ENCODE data around the gene ESRRA.

Gene ESRRA

DNA sequence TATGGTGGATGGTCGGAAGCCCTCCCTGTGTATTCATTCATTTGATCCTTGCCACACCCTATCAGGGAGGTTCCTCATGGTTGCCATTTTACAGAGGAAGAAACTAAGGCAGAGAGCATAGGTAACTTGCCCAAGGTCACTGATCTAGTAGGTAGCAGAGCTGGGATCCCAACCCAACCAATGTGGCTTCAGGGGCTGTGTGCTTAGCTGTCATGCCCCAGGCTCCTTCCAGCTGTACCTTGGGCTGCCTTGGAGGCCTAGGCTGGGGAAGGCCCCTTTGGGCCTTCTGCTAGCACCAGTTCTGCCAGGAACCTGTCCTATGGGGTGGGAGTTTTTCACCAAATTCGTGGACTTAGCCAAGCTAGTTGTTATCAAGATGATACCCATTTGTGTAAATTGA lies 29.5 kb upstream of the ESRRA start:
- Histone ChIP-seq H3K9me3 (ENCODE audit: control insufficient read depth in 2 of 2, low read length in 2 of 2) (no peaks in the 10 kb centered on the region), H3K27me3 (ENCODE audit: control insufficient read depth in 1 of 2, insufficient read depth in 2 of 2, low read length in 2 of 2) (no peaks in the 10 kb centered on the region), H3K36me3 (ENCODE audit: control insufficient read depth in 2 of 2, insufficient read depth in 2 of 2, low read length in 2 of 2) (peaks cover 11 to 17% of the 10 kb centered on the region in 2 donors), H3K9ac (ENCODE audit: low read length in 2 of 2) (no peak overlapping the region), H3K27ac (ENCODE audit: low read length) (no peak overlapping the region), H3K4me3 (ENCODE audit: low read length in 2 of 2) (no peak overlapping the region), H3K4me1 (ENCODE audit: control insufficient read depth, insufficient read depth, low read length) (peaks cover 8% of the 10 kb centered on the region)

DNA sequence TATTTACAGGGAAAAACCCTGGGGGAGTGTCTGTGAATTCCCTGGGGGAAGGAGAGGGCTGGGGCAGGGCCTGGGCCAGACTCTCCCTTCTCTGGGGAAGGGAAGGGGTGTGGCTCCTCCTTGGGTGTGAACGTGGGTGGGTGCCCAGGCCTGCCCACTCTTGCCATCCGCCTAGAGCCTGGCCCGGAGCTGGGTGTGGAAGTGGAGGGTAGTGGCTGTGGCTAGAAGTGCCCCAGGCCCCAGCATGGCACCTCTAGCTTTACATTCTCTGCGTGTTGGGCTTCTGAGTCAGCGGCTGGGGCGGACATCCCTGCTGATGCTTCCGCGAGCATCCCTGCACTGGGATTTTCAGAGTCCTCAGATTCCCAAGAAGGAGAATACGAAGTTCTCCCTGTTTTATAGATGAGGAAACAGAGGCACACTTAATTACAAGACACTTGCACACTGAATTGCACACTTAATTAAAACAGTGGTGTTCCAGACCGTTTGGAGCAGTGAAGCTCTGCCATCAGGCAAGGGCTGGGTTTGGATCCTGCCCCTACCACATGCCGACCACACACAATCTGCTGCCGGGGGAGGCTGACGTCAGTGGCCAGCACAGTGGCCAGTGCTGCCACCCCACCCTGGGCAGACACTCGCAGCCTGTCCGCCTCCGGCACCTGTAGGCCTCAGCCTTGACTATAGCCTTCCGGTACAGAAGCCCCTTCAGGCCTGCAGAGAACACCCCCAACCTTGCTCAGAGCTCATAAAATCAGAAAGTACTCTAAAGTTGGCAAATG lies 28.5 kb upstream of the ESRRA start:
- Histone ChIP-seq H3K27ac (ENCODE audit: low read length) (no peak overlapping the region), H3K4me3 (ENCODE audit: low read length in 2 of 2) (no peak overlapping the region), H3K27me3 (ENCODE audit: control insufficient read depth in 1 of 2, insufficient read depth in 2 of 2, low read length in 2 of 2) (no peaks in the 10 kb centered on the region), H3K9ac (ENCODE audit: low read length in 2 of 2) (no peak overlapping the region), H3K4me1 (ENCODE audit: control insufficient read depth, insufficient read depth, low read length) (peaks cover 5% of the 10 kb centered on the region), H3K9me3 (ENCODE audit: control insufficient read depth in 2 of 2, low read length in 2 of 2) (no peaks in the 10 kb centered on the region), H3K36me3 (ENCODE audit: control insufficient read depth in 2 of 2, insufficient read depth in 2 of 2, low read length in 2 of 2) (peaks cover 14 to 17% of the 10 kb centered on the region in 2 donors)

DNA sequence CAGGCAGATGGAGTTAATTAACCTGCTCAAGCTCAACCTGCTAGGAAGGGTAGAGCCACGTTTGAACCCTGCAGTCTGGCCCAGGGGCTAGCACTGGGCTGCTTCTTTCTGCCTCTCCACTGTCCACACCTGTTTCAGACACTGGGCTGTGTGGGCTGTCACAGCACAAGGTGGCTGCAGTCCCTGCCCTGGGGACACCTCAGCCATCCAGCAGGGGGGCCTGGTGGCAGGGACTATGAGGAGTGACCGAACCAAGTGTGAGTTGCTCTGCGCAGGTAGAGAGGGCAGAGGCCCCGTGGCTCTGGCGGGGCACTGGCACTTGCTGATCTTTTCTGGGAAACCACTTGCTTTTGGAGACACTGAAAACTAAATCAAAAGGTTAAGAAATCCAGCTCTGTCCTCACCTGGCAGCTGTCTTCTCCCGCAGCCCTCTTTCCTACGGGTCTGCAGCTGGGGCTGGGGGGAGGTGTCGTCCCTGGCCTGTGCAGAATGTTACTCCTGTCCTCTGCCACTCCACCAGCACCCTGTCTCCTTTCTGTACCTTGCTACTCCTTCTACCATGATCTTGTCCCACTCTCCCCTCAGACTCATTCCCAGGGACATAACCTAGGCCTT lies 26.6 kb upstream of the ESRRA start:
- Histone ChIP-seq H3K9me3 (ENCODE audit: control insufficient read depth in 2 of 2, low read length in 2 of 2) (no peaks in the 10 kb centered on the region), H3K4me1 (ENCODE audit: control insufficient read depth, insufficient read depth, low read length) (peaks cover 14% of the 10 kb centered on the region), H3K27ac (ENCODE audit: low read length) (no peak overlapping the region), H3K36me3 (ENCODE audit: control insufficient read depth in 2 of 2, insufficient read depth in 2 of 2, low read length in 2 of 2) (peaks cover 20 to 21% of the 10 kb centered on the region in 2 donors), H3K27me3 (ENCODE audit: control insufficient read depth in 1 of 2, insufficient read depth in 2 of 2, low read length in 2 of 2) (no peaks in the 10 kb centered on the region), H3K4me3 (ENCODE audit: low read length in 2 of 2) (no peak overlapping the region), H3K9ac (ENCODE audit: low read length in 2 of 2) (no peak overlapping the region)

DNA sequence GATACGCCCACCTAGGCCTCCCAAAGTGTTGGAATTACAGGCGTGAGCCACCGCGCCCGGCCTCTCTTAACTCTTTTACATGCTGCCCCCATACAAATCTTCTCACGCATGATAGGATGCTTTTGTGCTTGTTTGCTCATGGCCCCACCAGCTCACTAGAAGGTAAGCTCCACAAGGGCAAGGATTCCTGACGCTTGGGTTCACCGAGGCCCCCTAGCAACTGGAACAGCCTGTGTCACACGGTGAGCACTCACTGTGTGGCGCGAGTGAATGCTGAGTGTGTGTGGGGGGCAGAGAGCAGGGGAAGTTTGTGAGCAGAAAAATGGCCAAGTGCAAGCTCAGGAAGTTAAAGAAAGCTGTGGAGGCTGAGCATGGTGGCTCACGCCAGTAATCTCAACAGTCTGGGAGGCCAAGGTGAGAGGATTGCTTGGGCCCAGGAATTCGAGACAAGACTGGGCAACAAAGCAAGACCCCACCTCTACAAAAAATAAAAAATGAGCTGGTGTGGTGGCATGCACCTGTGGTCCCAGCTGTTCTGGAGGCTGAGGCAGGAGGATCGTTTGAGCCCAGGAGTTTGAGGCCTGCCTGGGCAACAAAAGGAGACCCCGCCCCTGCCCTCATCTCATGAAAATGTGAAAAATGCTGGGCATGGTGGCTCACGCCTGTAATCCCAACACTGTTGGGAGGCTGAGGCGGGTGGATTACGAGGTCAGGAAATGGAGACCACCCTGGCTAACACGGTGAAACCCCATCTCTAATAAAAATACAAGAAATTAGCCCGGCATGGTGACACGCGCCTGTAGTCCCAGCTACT lies 23.2 kb upstream of the ESRRA start:
- no peak overlapping the region for H3K4me3 ChIP-seq (ENCODE audit: low read length in 2 of 2)
- no peaks in the 10 kb centered on the region for H3K27me3 ChIP-seq (ENCODE audit: control insufficient read depth in 1 of 2, insufficient read depth in 2 of 2, low read length in 2 of 2)
- H3K27ac ChIP-seq (ENCODE audit: low read length): no peak overlapping the region
- peak overlapping the region in 1 of 2 donors; percentile 29 for H3K9ac ChIP-seq (ENCODE audit: low read length in 2 of 2)
- peaks cover 9 to 15% of the 10 kb centered on the region in 2 donors for H3K36me3 ChIP-seq (ENCODE audit: control insufficient read depth in 2 of 2, insufficient read depth in 2 of 2, low read length in 2 of 2)
- H3K9me3 ChIP-seq (ENCODE audit: control insufficient read depth in 2 of 2, low read length in 2 of 2): no peaks in the 10 kb centered on the region
- peaks cover 28% of the 10 kb centered on the region for H3K4me1 ChIP-seq (ENCODE audit: control insufficient read depth, insufficient read depth, low read length)

DNA sequence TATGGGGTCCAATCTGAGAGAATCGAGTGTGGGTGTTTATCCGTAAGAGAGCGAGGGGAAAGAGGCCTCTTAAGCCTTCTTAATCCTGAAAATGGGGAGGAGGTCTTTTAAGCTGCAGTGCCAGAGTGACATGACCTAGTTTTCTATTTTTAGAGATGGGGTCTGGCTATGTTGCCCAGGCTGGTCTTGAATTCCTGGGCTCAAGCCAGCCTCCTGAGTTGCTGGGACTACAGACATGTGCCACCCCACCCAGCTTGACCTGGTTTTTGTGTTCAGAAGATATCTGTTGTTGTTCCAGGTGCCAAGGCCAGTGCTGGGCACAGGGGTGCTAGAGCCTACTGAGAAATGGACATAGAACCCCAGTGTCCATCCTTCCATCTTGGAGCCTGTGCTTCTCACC lies 22.2 kb upstream of the ESRRA start:
- Histone ChIP-seq H3K36me3 (ENCODE audit: control insufficient read depth in 2 of 2, insufficient read depth in 2 of 2, low read length in 2 of 2) (peaks cover 7 to 15% of the 10 kb centered on the region in 2 donors), H3K27ac (ENCODE audit: low read length) (peak overlapping the region; percentile 18), H3K9me3 (ENCODE audit: control insufficient read depth in 2 of 2, low read length in 2 of 2) (no peaks in the 10 kb centered on the region), H3K9ac (ENCODE audit: low read length in 2 of 2) (peak overlapping the region; percentile 23 to 95), H3K27me3 (ENCODE audit: control insufficient read depth in 1 of 2, insufficient read depth in 2 of 2, low read length in 2 of 2) (no peaks in the 10 kb centered on the region), H3K4me1 (ENCODE audit: control insufficient read depth, insufficient read depth, low read length) (peaks cover 28% of the 10 kb centered on the region), H3K4me3 (ENCODE audit: low read length in 2 of 2) (peak overlapping the region in 1 of 2 donors; percentile 93)

DNA sequence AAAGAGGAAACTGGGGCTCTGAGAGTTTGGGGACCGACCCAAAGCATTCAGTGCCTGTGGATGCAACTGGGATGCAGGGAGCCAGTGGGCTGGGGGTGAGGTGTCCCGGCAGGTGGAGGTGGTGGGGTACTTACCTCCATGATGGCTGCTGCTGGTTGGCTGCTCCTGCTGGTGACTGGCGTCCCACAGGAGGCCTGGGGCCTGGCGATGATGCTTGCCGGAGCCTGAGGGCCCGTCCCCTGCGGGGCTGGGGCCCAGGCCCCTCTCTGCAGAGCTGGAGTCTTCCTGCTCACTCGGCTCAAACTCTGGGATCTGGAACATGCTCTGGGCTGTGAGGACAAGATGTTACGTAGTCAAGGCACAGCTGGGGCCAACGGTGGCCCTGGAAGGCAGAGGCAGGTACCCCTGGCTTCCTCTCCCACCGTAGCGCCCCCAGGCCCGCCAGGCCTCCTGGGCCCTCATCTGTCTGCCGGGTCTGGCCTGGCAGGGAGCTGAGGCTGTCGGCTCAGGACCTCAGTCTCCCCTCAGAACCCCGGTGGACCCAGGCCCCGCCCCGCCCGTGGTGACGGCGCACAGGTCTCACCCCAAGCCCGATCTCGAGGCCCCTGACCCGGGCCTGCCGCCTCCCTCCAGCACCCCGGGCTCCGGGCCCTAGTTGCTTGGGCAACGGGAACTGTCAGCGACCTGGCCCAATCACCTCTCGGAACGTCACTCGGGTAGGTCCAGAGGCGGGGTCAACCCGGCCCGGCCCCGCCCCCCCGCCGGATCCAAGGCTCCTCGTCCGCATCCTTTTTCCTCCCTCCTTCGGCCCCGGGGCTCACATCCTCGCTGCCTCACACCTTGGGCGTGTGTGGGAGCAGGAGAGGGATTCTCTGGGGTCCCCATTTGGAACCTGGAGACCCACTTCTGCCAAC lies 21.0 kb upstream of the ESRRA start, which contains the start of gene BAD:
TSS of gene BAD (minus strand) at position 618 of the 914 bp plus-strand sequence. CDS start at position 321, 297 bp downstream.
- peaks cover 4 to 10% of the 10 kb centered on the region in 2 donors for H3K36me3 ChIP-seq (ENCODE audit: control insufficient read depth in 2 of 2, insufficient read depth in 2 of 2, low read length in 2 of 2)
- peak within 1 kb of the TSS; percentile 93 to 96 for H3K4me3 ChIP-seq (ENCODE audit: low read length in 2 of 2)
- H3K27ac ChIP-seq (ENCODE audit: low read length): peak within 1 kb of the TSS; percentile 96
- H3K9me3 ChIP-seq (ENCODE audit: control insufficient read depth in 2 of 2, low read length in 2 of 2): no peaks in the 10 kb centered on the region
- H3K4me1 ChIP-seq (ENCODE audit: control insufficient read depth, insufficient read depth, low read length): peaks cover 28% of the 10 kb centered on the region
- peak within 1 kb of the TSS; percentile 95 to 98 for H3K9ac ChIP-seq (ENCODE audit: low read length in 2 of 2)
- no peaks in the 10 kb centered on the region for H3K27me3 ChIP-seq (ENCODE audit: control insufficient read depth in 1 of 2, insufficient read depth in 2 of 2, low read length in 2 of 2)

DNA sequence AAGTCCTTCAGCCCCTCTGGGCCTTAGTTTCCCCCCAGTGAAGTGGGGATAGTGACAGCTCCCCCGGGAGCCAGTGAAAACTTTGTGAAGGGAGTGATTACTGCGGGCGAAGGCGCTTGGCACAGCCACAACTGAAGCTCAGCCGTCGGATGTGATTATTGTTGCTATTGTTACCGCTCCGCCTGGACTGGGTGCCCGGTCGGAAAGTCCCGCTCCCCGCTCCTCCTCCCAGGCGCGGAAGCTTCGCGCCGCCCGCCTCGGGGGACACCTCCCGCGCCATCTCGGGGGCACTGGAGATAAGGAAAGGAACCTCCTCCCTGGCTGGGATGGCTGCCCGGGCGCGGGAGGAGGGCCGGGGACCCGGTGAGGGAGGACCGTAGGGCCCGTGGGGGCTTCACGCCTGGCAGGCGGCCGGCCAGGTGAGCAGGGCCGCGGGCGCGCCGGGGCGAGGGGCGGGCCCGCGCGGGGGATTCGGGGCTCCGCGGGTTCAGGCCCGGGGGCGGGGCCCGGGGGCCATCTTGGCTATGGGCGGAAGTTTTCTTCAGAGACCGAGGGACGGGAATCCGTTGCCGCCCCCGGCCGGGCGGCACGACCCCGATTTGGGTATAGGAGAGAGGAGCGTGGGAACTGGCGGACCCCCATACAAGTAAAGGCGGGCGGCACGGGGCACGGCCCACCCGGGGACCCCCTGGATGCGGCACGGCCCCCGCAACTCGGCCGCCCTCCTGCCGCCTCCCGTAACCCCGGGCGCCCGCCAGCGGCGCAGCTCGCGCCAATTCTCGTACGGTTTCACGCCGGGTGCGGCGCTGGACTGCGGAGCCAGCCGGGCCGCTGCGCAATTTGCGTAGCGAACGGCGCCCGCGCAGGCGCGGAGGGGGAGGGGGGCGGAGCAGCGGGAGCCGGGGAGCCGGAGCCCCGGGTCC lies 20.1 kb upstream of the ESRRA start, which contains the start of gene GPR137:
TSS of gene GPR137 (plus strand) at position 887 of the 923 bp plus-strand sequence. CDS start 677 bp downstream, outside the sequence.
- Histone ChIP-seq H3K4me1 (ENCODE audit: control insufficient read depth, insufficient read depth, low read length) (peaks cover 28% of the 10 kb centered on the region), H3K9me3 (ENCODE audit: control insufficient read depth in 2 of 2, low read length in 2 of 2) (no peaks in the 10 kb centered on the region), H3K27ac (ENCODE audit: low read length) (peak within 1 kb of the TSS; percentile 96), H3K27me3 (ENCODE audit: control insufficient read depth in 1 of 2, insufficient read depth in 2 of 2, low read length in 2 of 2) (peaks cover under 1 to 3% of the 10 kb centered on the region in 2 donors), H3K4me3 (ENCODE audit: low read length in 2 of 2) (peak within 1 kb of the TSS; percentile 93 to 96), H3K36me3 (ENCODE audit: control insufficient read depth in 2 of 2, insufficient read depth in 2 of 2, low read length in 2 of 2) (peaks cover 4 to 10% of the 10 kb centered on the region in 2 donors), H3K9ac (ENCODE audit: low read length in 2 of 2) (peak within 1 kb of the TSS; percentile 89 to 98)

DNA sequence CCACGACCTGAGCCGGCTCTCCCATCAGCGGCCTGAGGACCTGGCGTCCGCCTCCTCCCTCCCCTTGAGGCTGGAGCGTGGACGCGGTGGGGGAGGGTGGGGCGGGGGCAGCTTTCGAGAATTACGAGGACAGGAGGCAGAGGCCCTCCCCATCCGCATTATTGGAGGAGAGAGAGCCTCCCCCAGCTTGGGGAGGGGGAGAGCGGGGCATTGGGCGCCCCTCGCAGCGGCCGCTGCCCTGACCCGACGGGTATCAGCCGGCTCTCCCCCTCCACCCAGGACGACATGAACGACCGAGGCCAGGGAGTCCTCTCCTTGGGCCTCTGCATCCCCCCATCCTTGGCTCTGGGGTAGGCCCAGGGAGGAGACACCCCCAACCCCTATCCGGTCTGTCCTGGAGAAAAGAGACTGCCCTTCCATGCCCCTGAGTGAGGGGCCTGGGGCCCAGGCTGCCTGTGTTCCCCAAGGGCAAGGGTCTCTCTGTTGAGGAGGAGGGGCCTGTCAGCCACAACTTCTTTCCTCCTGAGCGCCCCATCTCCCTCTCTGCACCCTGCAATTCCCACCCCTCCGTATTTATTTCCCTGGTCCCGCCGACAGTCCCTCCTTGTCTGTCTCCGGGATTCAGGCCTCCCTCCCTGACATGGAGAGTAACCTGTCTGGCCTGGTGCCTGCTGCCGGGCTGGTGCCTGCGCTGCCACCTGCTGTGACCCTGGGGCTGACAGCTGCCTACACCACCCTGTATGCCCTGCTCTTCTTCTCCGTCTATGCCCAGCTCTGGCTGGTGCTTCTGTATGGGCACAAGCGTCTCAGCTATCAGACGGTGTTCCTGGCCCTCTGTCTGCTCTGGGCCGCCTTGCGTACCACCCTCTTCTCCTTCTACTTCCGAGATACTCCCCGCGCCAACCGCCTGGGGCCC lies 19.2 kb upstream of the ESRRA start:
- Histone ChIP-seq H3K9ac (ENCODE audit: low read length in 2 of 2) (peak overlapping the region; percentile 72 to 77), H3K36me3 (ENCODE audit: control insufficient read depth in 2 of 2, insufficient read depth in 2 of 2, low read length in 2 of 2) (peaks cover 4 to 10% of the 10 kb centered on the region in 2 donors), H3K27me3 (ENCODE audit: control insufficient read depth in 1 of 2, insufficient read depth in 2 of 2, low read length in 2 of 2) (peaks cover 10 to 12% of the 10 kb centered on the region in 2 donors), H3K9me3 (ENCODE audit: control insufficient read depth in 2 of 2, low read length in 2 of 2) (no peaks in the 10 kb centered on the region), H3K27ac (ENCODE audit: low read length) (peak overlapping the region; percentile 31), H3K4me3 (ENCODE audit: low read length in 2 of 2) (peak overlapping the region; percentile 93 to 96), H3K4me1 (ENCODE audit: control insufficient read depth, insufficient read depth, low read length) (peaks cover 29% of the 10 kb centered on the region)
